H1 (cell line): ENCODE results near the gene FGF19. TPM values are rescaled to one million over a fixed set of nuclear protein-coding genes. Genes with fewer than 3 reads are reported as not detected.

Experiments used
- CTCF ChIA-PET: fragments of 300-600 bp; sonication (Branson Sonifier 250); formaldehyde crosslinking; loops from one replicate; lab custom pipeline; 2021; ENCODE audit not compliant: partially characterized antibody; lab: Charles Lee
- POLR2A ChIA-PET: fragments of 300-600 bp; sonication (Branson Sonifier 250); formaldehyde crosslinking; loops from one replicate; lab custom pipeline; 2021; ENCODE audit warnings: inconsistent platforms; ENCODE audit not compliant: partially characterized antibody; lab: Charles Lee
- DNase-seq, 2 experiments: peaks; one replicate each; pipeline versions ENCODE4 v3.0.0 to v3.0.0-alpha.2; 2010 to 2022; ENCODE audit warnings: low spot score in 2 of 2, low read depth in 1 of 2, mixed read lengths in 1 of 2
- FAIRE-seq: peaks from 2 replicates; lab custom pipeline; 2011; peaks lifted over from hg19 to GRCh38; lab: Jason Lieb, UNC
- H2AFZ ChIP-seq: 2 replicates; pipeline ENCODE4 v1.8.1; 2012; ENCODE audit warnings: low read length, inconsistent platforms
- H2AK5ac ChIP-seq: 2 replicates; pipeline ENCODE4 v1.6.1; 2013; ENCODE audit warnings: low read depth, low read length
- H2BK120ac ChIP-seq: replicated peaks from 2 replicates; pipeline ENCODE3; 2013; ENCODE audit warnings: low read depth, low read length, inconsistent platforms
- H2BK12ac ChIP-seq: 2 replicates; pipeline ENCODE4 v1.6.1; 2013; ENCODE audit warnings: low read depth, low read length
- H2BK15ac ChIP-seq: 2 replicates; pipeline ENCODE4 v1.6.1; 2013; ENCODE audit warnings: low read length
- H2BK20ac ChIP-seq: 2 replicates; pipeline ENCODE4 v1.6.1; 2013; ENCODE audit warnings: low read length
- H2BK5ac ChIP-seq: 2 replicates; pipeline ENCODE4 v1.6.1; 2013; ENCODE audit warnings: low read depth, low read length
- H3K14ac ChIP-seq: 2 replicates; pipeline ENCODE4 v1.6.1; 2013; ENCODE audit warnings: inconsistent platforms; ENCODE audit not compliant: insufficient read length
- H3K18ac ChIP-seq: 2 replicates; pipeline ENCODE4 v1.6.1; 2013; ENCODE audit warnings: low read length; ENCODE audit errors: extremely low read depth
- H3K23ac ChIP-seq: 2 replicates; pipeline ENCODE4 v1.6.1; 2013; ENCODE audit warnings: inconsistent platforms; ENCODE audit not compliant: insufficient read length
- H3K23me2 ChIP-seq: 2 replicates; pipeline ENCODE4 v1.6.1; 2013; ENCODE audit warnings: low read depth, low read length
- H3K27ac ChIP-seq: 2 replicates; pipeline ENCODE4 v1.6.1; 2011; ENCODE audit warnings: low read depth, low read length, inconsistent platforms
- H3K27me3 ChIP-seq, 4 experiments: replicated peaks in 1 of 4; 1 replicate in 1 of 4; 2 replicates in 3 of 4; pipeline versions ENCODE4 v1.6.1 to v1.8.1; 2011 to 2013; ENCODE audit warnings: low read length in 3 of 4, mild to moderate bottlenecking in 3 of 4, inconsistent platforms in 2 of 4, mixed read lengths in 2 of 4, moderate library complexity in 1 of 4; ENCODE audit not compliant: control insufficient read depth in 3 of 4, insufficient read depth in 3 of 4; ENCODE audit errors: extremely low read depth in 1 of 4
- H3K36me3 ChIP-seq, 4 experiments: 2 replicates each; pipeline versions ENCODE4 v1.6.1 to v1.8.1; 2011 to 2013; ENCODE audit warnings: mild to moderate bottlenecking in 4 of 4, low read length in 3 of 4, moderate library complexity in 2 of 4, control low read depth in 1 of 4, inconsistent platforms in 1 of 4; ENCODE audit not compliant: insufficient read depth in 4 of 4, control insufficient read depth in 2 of 4
- H3K4ac ChIP-seq: replicated peaks from 2 replicates; pipeline ENCODE3; 2013; ENCODE audit warnings: low read length, low read depth, mixed read lengths, inconsistent platforms; ENCODE audit not compliant: insufficient read length
- H3K4me1 ChIP-seq, 4 experiments: replicated peaks in 1 of 4; 1 replicate in 1 of 4; 2 replicates in 3 of 4; pipeline versions ENCODE4 v1.6.1 to v1.8.1; 2011 to 2013; ENCODE audit warnings: low read length in 3 of 4, inconsistent platforms in 2 of 4, mixed read lengths in 1 of 4; ENCODE audit not compliant: insufficient read depth in 4 of 4, control insufficient read depth in 3 of 4
- H3K4me2 ChIP-seq, 2 experiments: 2 replicates each; pipeline versions ENCODE4 v1.6.1 to v1.8.1; 2011 to 2013; ENCODE audit warnings: low read depth in 2 of 2, low read length in 2 of 2, control low read depth in 1 of 2, inconsistent platforms in 1 of 2, mild to moderate bottlenecking in 1 of 2; ENCODE audit not compliant: insufficient read depth in 1 of 2
- H3K4me3 ChIP-seq, 4 experiments: fragments of 200-600, 300-600 bp in 1 of 4; sonication (generic), shearing (Covaris generic), sonication (Bioruptor Twin) in 1 of 4; 2 replicates each; pipeline versions ENCODE4 v1.5.1 to v1.8.1; 2011 to 2016; ENCODE audit warnings: low read length in 4 of 4, low read depth in 3 of 4, control low read depth in 2 of 4, inconsistent platforms in 2 of 4, mild to moderate bottlenecking in 2 of 4, mixed read lengths in 1 of 4, moderate library complexity in 1 of 4; ENCODE audit not compliant: insufficient read depth in 2 of 4; ENCODE audit errors: extremely low read depth in 1 of 4
- H3K56ac ChIP-seq: replicated peaks from 2 replicates; pipeline ENCODE3; 2013; ENCODE audit warnings: low read depth, mild to moderate bottlenecking, mixed read lengths, low read length, inconsistent platforms; ENCODE audit not compliant: insufficient read length
- H3K79me1 ChIP-seq: 2 replicates; pipeline ENCODE4 v1.6.1; 2013; ENCODE audit warnings: low read depth, low read length, control low read depth
- H3K79me2 ChIP-seq, 2 experiments: 2 replicates each; pipeline versions ENCODE4 v1.6.1 to v1.8.1; 2012 to 2013; ENCODE audit warnings: low read length in 2 of 2, mild to moderate bottlenecking in 2 of 2, inconsistent platforms in 1 of 2; ENCODE audit not compliant: insufficient read depth in 2 of 2, control insufficient read depth in 1 of 2
- H3K9ac ChIP-seq, 4 experiments: replicated peaks in 1 of 4; 1 replicate in 1 of 4; 2 replicates in 3 of 4; pipeline versions ENCODE4 v1.6.1 to v1.8.1; 2011 to 2013; ENCODE audit warnings: low read depth in 3 of 4, low read length in 3 of 4, control low read depth in 2 of 4, mild to moderate bottlenecking in 2 of 4, moderate library complexity in 2 of 4, inconsistent platforms in 1 of 4; ENCODE audit errors: extremely low read depth in 1 of 4
- H3K9me3 ChIP-seq, 2 experiments: 2 replicates each; pipeline versions ENCODE4 v1.6.1 to v1.8.1; 2012 to 2013; ENCODE audit warnings: mild to moderate bottlenecking in 2 of 2, moderate library complexity in 2 of 2, control low read depth in 1 of 2, inconsistent platforms in 1 of 2, low read depth in 1 of 2, low read length in 1 of 2, mixed read lengths in 1 of 2; ENCODE audit not compliant: insufficient read depth in 2 of 2
- H4K20me1 ChIP-seq, 2 experiments: replicated peaks in 1 of 2; 2 replicates each; pipeline versions ENCODE3 to v1.8.1; 2011 to 2013; ENCODE audit warnings: inconsistent platforms in 2 of 2, low read length in 2 of 2, mild to moderate bottlenecking in 1 of 2; ENCODE audit not compliant: insufficient read depth in 2 of 2, control insufficient read depth in 1 of 2
- H4K5ac ChIP-seq: 2 replicates; pipeline ENCODE4 v1.6.1; 2013; ENCODE audit warnings: low read length, low read depth, mixed read lengths, inconsistent platforms; ENCODE audit not compliant: insufficient read length
- H4K8ac ChIP-seq: 2 replicates; pipeline ENCODE4 v1.8.0; 2013; ENCODE audit warnings: mild to moderate bottlenecking, moderate library complexity, low read length, inconsistent platforms; ENCODE audit not compliant: insufficient read depth; ENCODE audit errors: extremely low read depth
- H4K91ac ChIP-seq: replicated peaks from 2 replicates; pipeline ENCODE3; 2013; ENCODE audit warnings: low read length, mixed read lengths, inconsistent platforms; ENCODE audit not compliant: insufficient read length
- CHD1 ChIP-seq: IDR thresholded peaks from 2 replicates; pipeline ENCODE4 v1.6.1; 2012; ENCODE audit warnings: low read depth, low read length, improper control_type of control experiment
- CREB1 ChIP-seq: IDR thresholded peaks from 2 replicates; pipeline ENCODE4 v1.6.1; 2012; ENCODE audit warnings: inconsistent platforms
- GTF2F1 ChIP-seq: IDR thresholded peaks from 2 replicates; pipeline ENCODE4 v1.6.1; 2012; ENCODE audit warnings: low read depth, low read length, improper control_type of control experiment, borderline replicate concordance
- JUN ChIP-seq: IDR thresholded peaks from 2 replicates; pipeline ENCODE4 v1.6.1; 2011; ENCODE audit warnings: low read depth, mild to moderate bottlenecking, improper control_type of control experiment, low read length
- POLR2A ChIP-seq, 2 experiments: IDR thresholded peaks; 1 replicate in 1 of 2; 2 replicates in 1 of 2; pipeline ENCODE4 v1.6.1; 2011; ENCODE audit warnings: low read depth in 2 of 2, low read length in 2 of 2, mild to moderate bottlenecking in 2 of 2; ENCODE audit errors: control extremely low read depth in 1 of 2
- SP2 ChIP-seq: IDR thresholded peaks from 2 replicates; pipeline ENCODE4 v1.6.1; 2012; ENCODE audit warnings: mild to moderate bottlenecking, low read length, inconsistent platforms
- SUZ12 ChIP-seq: fragments of 200-600 bp; sonication (generic); IDR thresholded peaks from 2 replicates; pipeline ENCODE4 v1.6.1; 2012; ENCODE audit warnings: mild to moderate bottlenecking, inconsistent platforms, low read length, moderate library complexity, mixed read lengths
- WGBS, 2 experiments: shearing (Covaris generic) in 1 of 2; methylation state at CpG; one replicate each; pipeline versions ENCODE4 v1.1.6 to v1.1.7; 2013 to 2015; ENCODE audit warnings: low lambda C conversion rate in 2 of 2, mixed read lengths in 2 of 2, inconsistent platforms in 1 of 2, low coverage in 1 of 2, missing lambda C conversion rate in 1 of 2; ENCODE audit not compliant: insufficient replicate concordance in 2 of 2, insufficient coverage in 1 of 2, insufficient read length in 1 of 2; ENCODE audit errors: extremely low coverage in 1 of 2, missing lambda C conversion rate in 1 of 2; 5-methylcytosine and 5-hydroxymethylcytosine counted together
- polyA plus RNA-seq, 7 experiments: library from polyadenylated mRNA; depleted of rRNA in 3 of 7; stranded (reverse) in 5 of 7; unstranded in 2 of 7; fragments of >200 nt in 5 of 7; fragments of 200-250 nt in 2 of 7; gene quantifications; 1 replicate in 5 of 7; 2 replicates in 1 of 7; 4 replicates in 1 of 7; pipeline versions ENCODE4 v1.2.1 to v1.2.3, GENCODE V29; 2011 to 2013; ENCODE audit warnings: missing spikeins in 2 of 7, mixed read lengths in 2 of 7
- total RNA-seq: library from RNA; stranded (reverse); fragmentation: NEBNext Ultra II Directional; extraction: Animal tissue kit (Norgen Biotek cat#: 25700); gene quantifications from 2 replicates; pipeline ENCODE4 v1.2.1, GENCODE V29; 2021
- TF ChIP-seq, protein P1 (sequence below): IDR thresholded peaks from 2 replicates; pipeline ENCODE4 v1.6.1; 2012; ENCODE audit warnings: inconsistent platforms

Gene FGF19
- total and polyA plus RNA-seq, 2 of the 8 experiments (the other 6 are each of a cell fraction or from before 2014, with no cell fraction given): 9.6 to 14.8 TPM

DNA sequence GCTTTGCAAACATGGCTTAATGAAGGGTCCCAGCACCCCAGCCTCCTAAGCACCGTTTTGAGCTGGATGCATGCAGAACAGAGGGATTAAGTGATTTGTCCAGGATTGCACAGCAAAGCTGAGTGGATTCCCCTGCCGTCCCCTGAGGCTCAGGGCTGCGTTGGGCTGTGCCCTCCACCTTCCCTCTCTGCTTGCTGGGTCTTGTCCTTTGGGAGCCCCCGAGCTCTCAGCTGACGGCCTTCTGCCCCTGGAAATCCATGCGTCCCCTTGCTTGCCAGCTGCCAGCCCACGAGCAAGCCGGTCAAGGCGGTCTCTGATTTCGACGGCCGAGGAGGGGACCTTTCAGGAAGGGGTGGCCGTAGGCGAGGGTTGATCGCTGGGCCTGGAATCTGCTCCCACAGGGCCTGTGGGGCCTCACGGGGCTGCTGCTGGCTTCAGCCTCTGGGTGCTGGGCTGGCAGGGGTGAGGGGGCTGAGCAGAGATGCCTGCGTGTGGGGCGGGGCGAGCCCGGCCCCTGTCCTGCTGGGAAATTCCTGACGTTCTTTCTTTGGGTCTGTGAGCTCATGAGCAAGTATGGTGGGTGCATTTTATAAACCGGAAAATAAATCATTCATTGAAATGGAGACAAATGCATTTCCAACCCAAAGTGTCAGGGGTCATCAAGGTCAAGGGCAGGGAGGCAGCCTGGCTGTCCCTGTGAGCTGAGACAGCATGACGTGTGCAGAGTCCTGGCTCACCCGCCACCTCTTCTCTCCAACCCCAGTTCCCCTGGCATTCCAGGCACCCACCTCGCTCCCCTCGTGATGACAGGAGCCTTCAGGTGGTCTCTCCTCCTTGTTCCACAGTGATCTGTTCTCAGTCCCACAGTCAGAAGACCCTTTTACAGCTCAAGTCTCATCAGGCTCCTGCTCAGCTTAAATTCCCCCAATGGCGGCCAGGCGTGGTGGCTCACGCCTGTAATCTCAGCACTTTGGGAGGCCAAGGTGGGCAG lies 43.2 kb upstream of the FGF19 start:
- POLR2A ChIA-PET: no interaction called here
- FAIRE-seq (no peak), DNase-seq (no peak)
- Histone ChIP-seq H3K4me2 (no peak overlapping the region), H3K56ac (no peak overlapping the region), H3K14ac (no peak overlapping the region), H3K79me1 (no peaks in the 10 kb centered on the region), H3K9ac (no peak overlapping the region), H2BK15ac (peak overlapping the region; percentile 72; the same call in 1 of the 2 replicates), H3K4ac (no peak overlapping the region), H3K23me2 (peaks cover 4% of the 10 kb centered on the region; the same call in 1 of the 2 replicates), H4K8ac (peak overlapping the region; percentile 64; the same call in 1 of the 2 replicates), H3K18ac (peak overlapping the region; percentile 6; the same call in 1 of the 2 replicates), H4K20me1 (no peaks in the 10 kb centered on the region), H4K5ac (no peak overlapping the region), H4K91ac (no peak overlapping the region), H3K79me2 (no peaks in the 10 kb centered on the region), H3K23ac (no peak overlapping the region), H3K9me3 (no peaks in the 10 kb centered on the region), H3K4me1 (peaks cover 0 to 7% (median 6%) of the 10 kb centered on the region in 4 experiments; a peak in 5 of 7 replicates), H3K4me3 (no peak overlapping the region), H2BK12ac (peak overlapping the region; percentile 84; the same call in 1 of the 2 replicates), H3K27me3 (no peaks in the 10 kb centered on the region), H3K36me3 (no peaks in the 10 kb centered on the region), H2BK120ac (no peak overlapping the region), H2AFZ (no peak overlapping the region), H2BK20ac (no peak overlapping the region), H2AK5ac (peak overlapping the region; percentile 65; the same call in 1 of the 2 replicates), H2BK5ac (no peak overlapping the region), H3K27ac (no peak overlapping the region)
- 87% methylated on average over 28 of the region's 29 CpGs; no CpG with 5 or more reads in 1 of the 2 experiments for WGBS, 2 experiments
- CTCF ChIA-PET: interaction anchor here (0.7 to 1.5 kb wide), 10 partner anchors 9 to 134 kb away, joined by 3 to 5 read pairs (median 3); no protein-coding TSS in a partner anchor
- TF ChIP-seq CHD1 (no peak), GTF2F1 (no peak), SUZ12 (no peak), POLR2A (IDR thresholded peaks at IDR 0.05; ENCODE audit: control extremely low read depth in 1 of 2, low read depth in 2 of 2, low read length in 2 of 2) (no peak), JUN (no peak), SP2 (no peak), CREB1 (no peak)
- TF ChIP-seq, protein P1, sequence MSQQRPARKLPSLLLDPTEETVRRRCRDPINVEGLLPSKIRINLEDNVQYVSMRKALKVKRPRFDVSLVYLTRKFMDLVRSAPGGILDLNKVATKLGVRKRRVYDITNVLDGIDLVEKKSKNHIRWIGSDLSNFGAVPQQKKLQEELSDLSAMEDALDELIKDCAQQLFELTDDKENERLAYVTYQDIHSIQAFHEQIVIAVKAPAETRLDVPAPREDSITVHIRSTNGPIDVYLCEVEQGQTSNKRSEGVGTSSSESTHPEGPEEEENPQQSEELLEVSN: no peak
